Keratinocyte (primary cell): Measurements from ENCODE around the gene QPCTL. TPM values are rescaled to one million over a fixed set of nuclear protein-coding genes. Genes with fewer than 3 reads are reported as not detected.

Experiments used
- DNase-seq: peaks from one replicate; pipeline ENCODE4 v3.0.0-alpha.2; 2011; ENCODE audit warnings: low read depth, missing footprints, low spot score
- FAIRE-seq: peaks from 2 replicates; lab custom pipeline; 2011; peaks lifted over from hg19 to GRCh38; lab: Jason Lieb, UNC
- H2AFZ ChIP-seq: 2 replicates; pipeline ENCODE4 v1.6.0; 2012; ENCODE audit warnings: low read length, control low read depth, inconsistent platforms; ENCODE audit not compliant: control insufficient read depth
- H3K27ac ChIP-seq: 2 replicates; pipeline ENCODE4 v1.5.1; 2011; ENCODE audit warnings: low read length; ENCODE audit not compliant: control insufficient read depth, insufficient read depth
- H3K27me3 ChIP-seq: 3 replicates; pipeline ENCODE4 v1.6.0; 2011; ENCODE audit warnings: low read length; ENCODE audit not compliant: control insufficient read depth, insufficient read depth; ENCODE audit errors: extremely low read depth
- H3K36me3 ChIP-seq, 2 experiments: 2 replicates in 1 of 2; 3 replicates in 1 of 2; pipeline ENCODE4 v1.5.1; 2011; ENCODE audit warnings: low read length in 2 of 2, mild to moderate bottlenecking in 1 of 2; ENCODE audit not compliant: control insufficient read depth in 2 of 2, insufficient read depth in 2 of 2; ENCODE audit errors: extremely low read depth in 1 of 2
- H3K4me1 ChIP-seq: 3 replicates; pipeline ENCODE4 v1.5.1; 2011; ENCODE audit warnings: low read length; ENCODE audit not compliant: control insufficient read depth, insufficient read depth; ENCODE audit errors: extremely low read depth
- H3K4me2 ChIP-seq: 3 replicates; pipeline ENCODE4 v1.6.0; 2011; ENCODE audit warnings: low read depth, low read length; ENCODE audit not compliant: control insufficient read depth, insufficient read depth; ENCODE audit errors: extremely low read depth
- H3K4me3 ChIP-seq, 3 experiments: fragments of 200-600 bp in 1 of 3; sonication (generic) in 1 of 3; 2 replicates in 2 of 3; 3 replicates in 1 of 3; pipeline ENCODE4 v1.5.1; 2011 to 2016; ENCODE audit warnings: low read length in 3 of 3, mild to moderate bottlenecking in 3 of 3, control low read depth in 2 of 3, inconsistent platforms in 1 of 3, low read depth in 1 of 3, mixed read lengths in 1 of 3, mixed run types in 1 of 3, moderate library complexity in 1 of 3; ENCODE audit not compliant: control insufficient read depth in 2 of 3, insufficient read depth in 2 of 3; ENCODE audit errors: extremely low read depth in 1 of 3
- H3K79me2 ChIP-seq: 2 replicates; pipeline ENCODE4 v1.6.0; 2012; ENCODE audit warnings: low read length; ENCODE audit not compliant: control insufficient read depth, insufficient read depth
- H3K9ac ChIP-seq: 3 replicates; pipeline ENCODE4 v1.6.0; 2011; ENCODE audit warnings: low read length; ENCODE audit not compliant: control insufficient read depth, insufficient read depth; ENCODE audit errors: extremely low read depth
- H3K9me1 ChIP-seq: 3 replicates; pipeline ENCODE4 v1.6.0; 2011; ENCODE audit warnings: low read length; ENCODE audit not compliant: control insufficient read depth, insufficient read depth; ENCODE audit errors: extremely low read depth
- H3K9me3 ChIP-seq: 2 replicates; pipeline ENCODE4 v1.5.1; 2012; ENCODE audit warnings: low read depth, low read length; ENCODE audit not compliant: control insufficient read depth
- H4K20me1 ChIP-seq: 3 replicates; pipeline ENCODE4 v1.6.0; 2011; ENCODE audit warnings: low read length; ENCODE audit not compliant: control insufficient read depth, insufficient read depth; ENCODE audit errors: extremely low read depth
- EZH2 ChIP-seq: IDR thresholded peaks from one replicate; pipeline ENCODE4 v1.6.1; 2012; ENCODE audit warnings: inconsistent platforms, mild to moderate bottlenecking, low read length, moderate library complexity
- dilution Hi-C: fragments of 300-500 bp; cut with MboI; formaldehyde crosslinking; loops from one replicate; pipeline ENCODE4 v1.7.0; 2020; ENCODE audit warnings: low sequenced_read_pairs; ENCODE audit not compliant: extremely low pct_ligation_motif_present
- polyA plus RNA-seq, 5 experiments: library from polyadenylated mRNA; depleted of rRNA in 3 of 5; stranded (reverse) in 3 of 5; stranded (forward) in 1 of 5; unstranded in 1 of 5; fragments of >200 nt; gene quantifications; 1 replicate in 1 of 5; 2 replicates in 3 of 5; 3 replicates in 1 of 5; pipeline versions ENCODE4 v1.2.1 to v1.2.3, GENCODE V29; 2011 to 2012; ENCODE audit warnings: missing spikeins in 2 of 5, low read depth in 1 of 5, low replicate concordance in 1 of 5
- TF ChIP-seq, protein P1 (sequence below), 3 experiments: IDR thresholded peaks in 1 of 3; conservative IDR thresholded peaks in 1 of 3; optimal IDR thresholded peaks in 1 of 3; 2 replicates in 2 of 3; 3 replicates in 1 of 3; pipeline versions ENCODE3 to v1.5.1; 2011; ENCODE audit warnings: low read length in 3 of 3, mild to moderate bottlenecking in 3 of 3, moderate library complexity in 2 of 3, control low read depth in 1 of 3, inconsistent platforms in 1 of 3; ENCODE audit not compliant: insufficient read depth in 2 of 3; ENCODE audit errors: extremely low read depth in 1 of 3

The QPCTL gene
- polyA plus RNA-seq, 1 donor (not counting 4 experiments of a cell fraction or from before 2014, with no cell fraction given) = 11.9 TPM

DNA sequence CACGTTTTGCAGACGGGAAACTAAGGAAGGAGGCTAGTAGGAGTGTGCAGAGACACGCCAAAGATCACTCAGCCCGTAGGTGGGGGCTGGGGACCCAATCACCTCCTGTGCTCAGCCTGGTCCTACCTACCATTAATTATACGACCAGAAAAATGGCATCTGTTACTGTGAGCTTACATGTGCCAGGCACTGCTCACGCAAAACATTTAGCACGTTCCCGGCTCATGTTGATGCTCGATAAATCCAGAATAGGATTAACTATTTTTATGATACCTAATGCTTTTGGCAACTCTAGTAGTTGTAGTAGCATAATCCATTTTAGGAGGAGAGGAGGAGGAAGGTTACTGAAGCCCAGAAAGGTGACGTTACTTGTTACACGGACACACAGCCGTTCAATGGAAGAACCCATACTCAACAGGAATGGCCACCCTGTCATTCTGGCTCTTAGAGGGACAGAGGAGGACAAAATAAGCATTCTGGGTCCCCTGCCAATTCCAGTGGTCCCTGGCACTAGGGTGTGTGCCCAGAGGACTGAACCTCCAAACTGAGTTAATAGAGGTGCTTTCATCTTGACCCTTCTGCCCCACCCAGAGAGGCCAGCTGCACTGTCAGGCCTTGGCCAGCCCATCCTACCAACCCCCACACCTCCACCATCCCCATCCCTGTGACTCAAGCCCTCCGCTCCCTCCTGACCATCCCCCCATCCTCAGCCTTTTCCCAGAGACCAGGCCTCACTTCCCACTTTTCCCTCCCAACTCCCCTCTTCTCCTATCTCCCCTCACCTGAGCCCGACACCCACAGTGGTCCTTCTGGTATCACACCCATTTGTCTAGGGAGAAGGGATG is 48.3 kb upstream of the QPCTL start:
- DNase-seq (no peak), FAIRE-seq (no peak)
- Histone ChIP-seq H3K79me2 (no peaks in the 10 kb centered on the region), H3K4me1 (peaks cover 23% of the 10 kb centered on the region), H3K4me3 (no peak overlapping the region), H3K4me2 (no peak overlapping the region), H3K27me3 (peaks cover 2% of the 10 kb centered on the region), H3K27ac (no peak overlapping the region), H2AFZ (no peak overlapping the region), H3K36me3 (no peaks in the 10 kb centered on the region), H4K20me1 (no peaks in the 10 kb centered on the region), H3K9me1 (no peaks in the 10 kb centered on the region), H3K9ac (no peak overlapping the region), H3K9me3 (no peaks in the 10 kb centered on the region)
- TF ChIP-seq, protein P1, sequence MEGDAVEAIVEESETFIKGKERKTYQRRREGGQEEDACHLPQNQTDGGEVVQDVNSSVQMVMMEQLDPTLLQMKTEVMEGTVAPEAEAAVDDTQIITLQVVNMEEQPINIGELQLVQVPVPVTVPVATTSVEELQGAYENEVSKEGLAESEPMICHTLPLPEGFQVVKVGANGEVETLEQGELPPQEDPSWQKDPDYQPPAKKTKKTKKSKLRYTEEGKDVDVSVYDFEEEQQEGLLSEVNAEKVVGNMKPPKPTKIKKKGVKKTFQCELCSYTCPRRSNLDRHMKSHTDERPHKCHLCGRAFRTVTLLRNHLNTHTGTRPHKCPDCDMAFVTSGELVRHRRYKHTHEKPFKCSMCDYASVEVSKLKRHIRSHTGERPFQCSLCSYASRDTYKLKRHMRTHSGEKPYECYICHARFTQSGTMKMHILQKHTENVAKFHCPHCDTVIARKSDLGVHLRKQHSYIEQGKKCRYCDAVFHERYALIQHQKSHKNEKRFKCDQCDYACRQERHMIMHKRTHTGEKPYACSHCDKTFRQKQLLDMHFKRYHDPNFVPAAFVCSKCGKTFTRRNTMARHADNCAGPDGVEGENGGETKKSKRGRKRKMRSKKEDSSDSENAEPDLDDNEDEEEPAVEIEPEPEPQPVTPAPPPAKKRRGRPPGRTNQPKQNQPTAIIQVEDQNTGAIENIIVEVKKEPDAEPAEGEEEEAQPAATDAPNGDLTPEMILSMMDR (optimal IDR thresholded peaks at IDR 0.05 in 1 of 3, IDR thresholded peaks at IDR 0.05 in 1 of 3, conservative IDR thresholded peaks at IDR 0.05 in 1 of 3; ENCODE audit: extremely low read depth in 1 of 3, insufficient read depth in 2 of 3, low read length in 3 of 3) = no peak
- TF ChIP-seq EZH2 = no peak
- dilution Hi-C loops = no loop called here

DNA sequence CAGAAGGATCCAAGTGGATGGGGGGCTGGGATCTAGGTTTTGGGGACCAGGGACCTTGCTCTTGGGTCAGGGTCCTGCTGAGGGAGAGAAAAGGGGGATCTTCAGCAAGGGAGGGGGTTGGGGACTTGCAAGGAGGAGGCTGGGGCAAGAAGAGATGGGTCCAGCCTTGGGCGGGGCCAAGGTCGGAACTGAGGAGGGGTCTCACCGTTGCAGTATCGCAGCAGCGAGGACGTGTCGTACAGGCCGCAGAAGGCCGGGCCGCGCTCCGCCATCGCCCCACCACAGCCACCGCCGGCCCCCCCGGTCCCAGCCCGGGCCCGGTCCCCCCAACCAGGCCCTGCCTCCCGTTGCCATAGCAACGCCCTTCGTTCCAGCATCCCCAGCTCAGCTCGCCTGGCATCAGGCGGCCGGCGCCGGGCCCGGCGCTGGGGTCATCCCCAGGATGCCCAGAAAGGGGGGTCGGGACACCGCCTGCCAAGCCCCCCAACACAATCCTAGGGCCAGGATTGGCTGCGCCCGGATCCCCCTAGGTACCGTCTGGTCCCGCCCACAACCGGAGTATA is 47.3 kb upstream of the QPCTL start:
- Histone ChIP-seq H3K4me3 (no peak overlapping the region), H2AFZ (no peak overlapping the region), H3K79me2 (no peaks in the 10 kb centered on the region), H3K27ac (no peak overlapping the region), H3K27me3 (peaks cover 2% of the 10 kb centered on the region), H3K9me3 (no peaks in the 10 kb centered on the region), H3K9ac (no peak overlapping the region), H3K4me1 (peaks cover 23% of the 10 kb centered on the region), H4K20me1 (no peaks in the 10 kb centered on the region), H3K4me2 (peak overlapping the region; percentile 49), H3K36me3 (no peaks in the 10 kb centered on the region), H3K9me1 (no peaks in the 10 kb centered on the region)
- dilution Hi-C loops = no loop called here
- TF ChIP-seq, protein P1 (optimal IDR thresholded peaks at IDR 0.05 in 1 of 3, IDR thresholded peaks at IDR 0.05 in 1 of 3, conservative IDR thresholded peaks at IDR 0.05 in 1 of 3; ENCODE audit: extremely low read depth in 1 of 3, insufficient read depth in 2 of 3, low read length in 3 of 3) = no peak
- TF ChIP-seq EZH2 = no peak
- DNase-seq (no peak), FAIRE-seq (no peak)
